T1000 (cell line): ENCODE measurements around the gene RAD50.
"Not testable (repeated sequence)": the region's sequence is repeated elsewhere in the genome, so short reads cannot be mapped to it uniquely, and the experiment has no call there.

ENCODE experiments used
- DNase-seq: peaks from one replicate; lab custom pipeline; 2025; ENCODE audit warnings: mixed read lengths; lab: John Stamatoyannopoulos, UW

RAD50 gene

DNA sequence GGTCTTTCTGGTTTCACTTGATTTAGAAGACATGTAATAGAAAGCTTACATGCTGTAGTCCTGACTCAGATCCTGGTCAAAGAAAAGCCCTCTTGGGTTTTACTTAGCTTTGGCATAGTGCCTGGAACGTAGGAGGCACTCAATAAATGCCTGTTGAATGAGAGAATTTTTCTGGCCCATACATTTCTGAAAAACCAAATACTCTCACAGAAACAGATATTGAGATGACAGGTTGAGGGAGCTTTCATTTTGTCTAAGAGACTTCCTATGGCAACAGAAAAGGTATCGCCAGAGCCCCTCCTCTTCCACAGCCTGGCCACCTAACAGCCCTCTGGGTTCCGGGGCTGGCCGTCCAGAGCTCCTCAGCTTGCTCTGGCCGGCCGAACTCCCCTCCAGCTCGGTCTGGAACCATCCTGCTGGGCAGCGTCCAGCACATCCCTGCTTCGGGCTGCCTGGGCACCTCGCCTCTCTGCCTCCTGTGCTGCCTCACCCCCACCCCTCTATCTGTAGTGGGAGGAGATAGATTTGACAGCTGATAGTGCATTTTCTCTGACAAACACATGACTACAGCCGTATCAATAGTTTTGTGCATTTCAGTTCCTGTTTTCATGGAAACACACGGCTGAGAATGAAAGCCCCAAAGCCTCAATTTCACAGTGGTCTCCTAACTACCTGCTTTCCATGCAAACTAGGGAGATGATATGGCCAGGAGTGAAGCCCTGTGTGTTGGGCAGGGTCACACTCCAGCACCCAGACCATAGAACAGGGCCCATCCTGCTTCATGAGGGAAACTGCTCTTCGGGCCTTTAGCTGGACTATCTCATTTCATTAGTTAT is 118.1 kb downstream of the RAD50 start:
- DNase-seq: peak; percentile 46

DNA sequence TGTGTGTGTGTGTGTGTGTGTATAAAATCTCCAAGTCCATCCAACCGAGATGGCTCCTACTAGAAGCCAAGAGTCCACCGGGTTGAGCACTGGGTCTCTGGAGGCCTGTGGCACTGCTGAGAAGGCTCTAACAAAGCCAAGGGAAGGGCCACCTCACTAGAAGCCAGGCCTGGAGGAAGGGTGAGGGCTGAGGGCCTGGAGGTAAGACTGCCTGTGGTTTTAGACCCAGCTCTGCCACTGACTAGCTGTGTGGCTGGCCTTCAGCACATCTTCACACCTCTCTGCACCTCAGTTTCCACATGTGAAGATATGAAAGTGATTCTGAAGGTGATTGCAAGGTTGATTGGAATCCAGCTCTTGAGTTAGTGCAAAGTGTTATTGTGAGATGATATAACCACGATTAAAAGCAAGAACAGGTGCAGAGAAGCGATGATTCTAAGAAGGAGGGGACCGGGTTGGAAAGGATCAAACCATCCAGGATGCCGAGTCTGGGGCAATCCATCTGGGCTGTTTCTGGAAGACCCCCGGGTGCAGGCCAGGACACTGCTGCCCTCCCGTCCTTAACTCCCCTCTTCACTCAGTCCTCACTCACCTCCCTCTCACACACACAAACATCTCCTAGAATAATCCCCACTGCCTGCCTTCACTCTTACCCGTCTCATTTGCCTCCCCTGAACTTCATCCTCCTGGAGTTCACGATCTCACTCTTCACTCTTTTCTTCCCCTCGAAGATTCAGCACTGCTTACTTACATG is 119.3 kb downstream of the RAD50 start:
- DNase-seq: no peak

DNA sequence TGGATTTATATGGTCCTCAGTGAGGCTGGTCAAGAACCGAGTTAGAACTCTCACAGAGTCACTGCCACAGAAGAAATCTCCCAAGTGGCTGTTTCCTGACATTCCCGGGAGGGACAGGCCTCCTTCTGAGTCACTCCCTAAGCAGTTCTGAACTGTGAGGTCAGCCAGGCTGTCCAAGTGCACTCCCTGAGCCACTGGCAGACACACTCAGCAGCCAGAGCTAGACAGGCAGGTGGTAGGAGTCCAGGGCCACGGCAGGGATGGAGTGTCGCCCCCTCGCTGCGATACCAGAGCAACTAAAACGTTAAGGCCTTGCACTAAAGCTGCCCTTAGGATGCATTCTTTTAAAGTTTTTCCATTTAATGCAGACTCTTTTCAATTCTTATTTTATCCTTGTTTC is 120.4 kb downstream of the RAD50 start:
- DNase-seq: peak; percentile 62

DNA sequence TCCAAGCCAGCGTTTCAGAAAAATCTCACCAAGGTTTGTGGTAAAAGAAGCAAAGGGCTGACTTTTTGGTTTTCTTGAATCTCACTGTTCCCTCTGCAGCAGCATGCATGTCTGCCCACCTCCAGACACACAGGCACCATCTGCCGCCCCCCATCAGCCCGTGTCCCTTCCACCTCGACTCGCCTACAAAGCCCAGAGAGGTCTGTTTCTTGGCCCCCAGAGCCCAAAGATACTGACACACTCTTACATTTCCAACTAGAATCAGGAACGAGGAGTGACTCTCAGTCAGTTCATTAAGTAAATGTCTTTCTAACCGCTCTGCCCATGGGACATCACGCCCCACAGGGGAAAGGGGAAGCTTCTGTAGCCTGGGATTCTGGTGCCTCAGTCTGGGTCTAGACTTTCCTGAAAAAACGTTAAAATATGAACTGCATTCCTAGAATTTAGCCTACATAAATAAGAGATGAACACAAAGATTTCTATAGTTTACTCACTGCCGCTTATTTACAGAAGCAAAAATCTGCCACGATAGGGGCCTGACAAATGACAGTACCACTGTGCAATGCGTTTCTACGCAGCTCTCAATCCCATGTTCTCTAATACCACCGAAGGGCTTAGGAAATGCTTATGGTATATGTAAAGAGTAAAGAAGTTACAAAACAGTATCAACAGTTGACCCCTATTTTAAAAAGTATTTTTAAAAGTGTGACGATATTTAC is 121.1 kb downstream of the RAD50 start:
- DNase-seq: no peak

DNA sequence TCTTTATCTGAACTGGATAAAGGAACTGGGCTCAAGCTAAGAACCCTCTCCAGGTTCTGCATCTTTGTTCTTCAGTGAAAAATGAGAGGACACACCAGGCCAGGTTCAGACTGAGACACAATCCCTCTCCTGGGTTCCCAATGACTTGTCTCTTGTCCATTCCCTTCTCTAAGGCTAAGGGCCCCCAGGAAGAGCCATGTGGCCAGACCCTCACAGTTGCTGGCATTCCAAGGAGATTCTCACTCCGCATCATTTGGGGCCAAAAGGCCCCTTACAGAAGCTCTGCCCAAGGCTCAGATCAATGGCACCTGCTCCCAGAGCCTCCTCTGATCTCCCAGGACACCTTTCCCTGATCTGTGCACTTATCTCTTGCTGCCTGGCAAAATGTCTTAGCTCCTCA is 122.0 kb downstream of the RAD50 start:
- no peak for DNase-seq

DNA sequence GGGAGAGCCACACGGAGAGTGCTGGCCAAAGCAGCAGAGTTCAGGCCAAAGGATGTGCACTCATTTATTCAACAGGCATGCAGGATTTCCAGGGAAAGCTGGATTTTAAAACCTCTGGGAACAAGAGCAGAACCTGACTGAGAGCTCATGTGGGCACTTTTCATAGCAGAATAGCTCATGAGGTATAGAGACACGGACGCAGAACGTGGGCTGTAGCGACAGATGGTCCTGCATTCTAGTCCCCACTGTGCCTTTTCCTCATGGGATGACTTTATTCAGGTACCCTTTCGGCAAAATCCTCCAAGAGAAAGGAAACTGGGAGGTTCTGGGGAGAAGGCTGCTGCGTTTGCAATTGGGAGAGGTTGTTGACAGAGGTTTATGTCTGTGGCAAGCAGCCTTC is 122.4 kb downstream of the RAD50 start:
- no peak for DNase-seq

DNA sequence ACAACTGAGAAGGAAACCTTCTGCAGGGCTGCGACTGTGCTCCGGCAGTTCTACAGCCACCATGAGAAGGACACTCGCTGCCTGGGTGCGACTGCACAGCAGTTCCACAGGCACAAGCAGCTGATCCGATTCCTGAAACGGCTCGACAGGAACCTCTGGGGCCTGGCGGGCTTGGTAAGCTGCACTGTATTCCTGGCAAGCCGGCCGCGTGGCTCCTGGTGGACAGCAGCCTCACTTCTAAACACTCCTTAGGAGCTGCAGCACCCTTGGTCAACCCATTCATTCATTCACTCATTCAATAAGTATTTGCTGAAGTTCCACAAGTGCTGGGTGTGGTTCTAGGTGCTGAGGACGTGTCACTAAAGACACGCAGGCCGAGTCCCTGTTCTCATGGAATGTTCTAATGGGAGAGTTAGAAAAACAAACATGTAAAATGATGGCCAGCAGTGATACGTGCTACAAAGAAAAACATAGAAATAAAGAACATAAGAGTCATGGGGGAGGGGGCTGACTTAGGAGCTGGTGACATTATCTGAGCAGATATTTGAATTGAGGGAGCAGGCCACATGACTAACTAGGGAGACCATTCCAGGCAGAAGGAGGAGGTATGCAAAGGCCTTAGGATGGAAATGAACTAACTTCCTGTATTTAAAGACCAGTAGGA is 123.1 kb downstream of the RAD50 start:
- DNase-seq: no peak

DNA sequence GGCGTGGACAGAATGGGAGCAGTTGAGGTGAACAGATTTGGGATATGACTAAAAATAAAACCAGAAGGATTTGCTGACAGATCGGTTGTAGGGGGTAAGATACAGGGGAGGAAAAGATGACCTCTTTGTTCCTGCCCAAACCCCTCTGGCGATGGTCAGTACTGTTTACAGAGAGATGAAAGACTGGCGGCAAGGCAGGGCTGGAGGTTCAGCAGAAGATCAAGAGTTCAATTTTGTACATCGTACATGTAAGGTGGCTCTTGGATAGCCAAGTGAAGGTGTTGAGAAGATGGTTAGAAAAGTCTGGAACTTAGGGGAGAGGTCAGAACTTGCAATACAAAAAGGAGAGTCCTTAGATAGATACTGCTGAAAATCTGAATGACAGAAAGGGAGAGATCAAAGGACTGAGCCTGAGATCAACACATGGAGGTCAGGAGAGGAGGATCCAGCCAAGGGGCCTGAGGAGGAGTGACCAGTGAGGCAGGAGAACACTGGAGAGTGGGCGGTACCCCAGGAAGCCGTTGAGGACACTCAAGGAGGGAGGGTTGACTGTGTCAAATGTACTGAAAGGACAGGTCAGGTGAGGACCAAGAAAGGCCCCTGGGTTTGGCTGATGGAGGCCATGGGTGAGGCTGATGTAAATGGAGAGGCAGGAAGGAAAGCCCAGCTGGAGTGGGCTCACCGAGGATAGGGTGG is 124.2 kb downstream of the RAD50 start:
- DNase-seq: no peak

DNA sequence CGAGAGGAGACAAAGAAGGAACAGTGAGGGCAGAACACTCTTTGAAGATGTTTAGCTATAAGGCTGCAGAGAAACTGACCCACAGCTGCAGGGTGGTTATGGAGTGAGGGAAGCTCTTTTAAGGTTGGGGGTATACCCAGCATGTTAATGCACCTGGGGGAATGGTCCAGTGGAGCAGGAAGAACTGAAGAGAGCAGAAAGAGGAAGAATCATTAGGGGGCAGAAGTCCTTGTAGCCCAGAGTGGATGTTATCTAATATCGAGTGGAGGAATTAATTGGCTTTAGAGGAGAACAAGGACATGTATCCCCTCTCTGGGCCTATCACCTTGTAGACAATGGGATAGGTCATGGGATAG is 124.7 kb downstream of the RAD50 start:
- DNase-seq: no peak

DNA sequence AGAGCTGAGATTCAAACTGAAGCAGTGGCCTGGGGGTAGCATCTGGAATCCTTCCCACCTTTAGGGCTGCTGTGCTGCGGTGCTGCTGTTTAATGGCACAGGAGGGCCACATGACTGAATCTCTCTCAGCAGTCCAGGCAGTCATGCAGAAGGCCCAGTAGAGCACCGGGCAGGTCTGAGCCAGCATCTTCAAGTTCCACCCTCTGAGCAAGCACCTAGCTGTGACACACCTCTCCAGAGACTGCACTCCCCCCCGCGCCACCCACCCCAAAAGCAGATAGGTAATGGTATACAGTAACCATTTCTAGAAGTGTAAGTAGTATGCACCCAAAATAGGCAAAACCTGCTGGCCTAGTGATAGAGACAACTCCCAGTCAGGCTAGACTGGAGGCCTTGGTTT is 125.2 kb downstream of the RAD50 start:
- DNase-seq: no peak

DNA sequence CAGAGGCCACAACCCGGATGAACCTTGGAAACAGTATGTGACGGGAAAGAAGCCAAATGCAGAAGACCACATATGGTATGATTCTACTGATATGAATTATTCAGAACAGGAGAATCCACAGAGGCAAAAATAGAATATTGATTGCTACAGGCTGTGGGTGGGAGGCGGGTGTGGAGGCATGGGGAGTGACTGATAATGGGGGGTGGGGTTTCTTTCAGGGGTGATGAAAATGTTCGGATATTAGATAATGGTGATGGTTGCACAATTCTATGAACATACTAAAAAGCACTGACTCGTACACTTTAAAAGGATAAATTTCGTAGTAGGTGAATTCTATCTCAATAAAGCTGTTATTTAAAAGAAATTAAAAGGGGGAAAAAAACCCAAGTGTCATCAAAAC is 127.7 kb downstream of the RAD50 start:
- DNase-seq: no peak

DNA sequence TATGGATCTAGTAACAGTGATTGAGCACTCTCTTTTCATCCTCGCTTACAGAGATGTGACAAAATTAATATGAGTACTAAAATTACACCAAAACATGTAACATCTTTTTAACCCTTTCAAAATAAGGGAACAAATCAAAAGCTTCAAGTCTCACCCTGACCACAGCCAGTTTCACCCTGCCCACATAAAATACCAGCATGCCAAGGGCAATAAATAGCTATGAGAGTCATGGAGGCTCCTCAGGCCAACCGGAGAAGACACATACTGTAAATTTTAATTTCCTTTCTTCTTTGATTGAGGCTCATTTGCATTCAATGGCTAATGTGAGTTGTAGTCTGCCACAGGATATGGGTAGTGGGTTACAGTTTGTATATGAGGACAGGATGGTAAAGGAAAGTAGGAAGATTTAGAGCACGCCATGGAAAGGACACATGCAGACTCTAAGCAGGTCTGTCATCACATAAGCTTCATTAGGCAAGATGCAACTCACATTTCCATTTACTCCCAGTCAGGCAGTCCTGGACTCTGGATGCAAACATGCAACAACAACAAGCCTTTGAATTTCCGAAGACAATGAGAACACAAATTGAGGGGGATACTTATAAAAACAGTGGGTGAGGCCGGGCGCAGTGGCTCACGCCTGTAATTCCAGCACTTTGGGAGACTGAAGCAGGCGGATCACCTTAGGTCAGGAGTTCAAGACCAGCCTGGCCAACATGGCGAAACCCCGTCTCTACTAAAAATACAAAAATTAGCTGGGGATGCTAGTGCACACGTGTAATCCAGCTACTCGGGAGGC is 128.3 kb downstream of the RAD50 start:
- no peak for DNase-seq

DNA sequence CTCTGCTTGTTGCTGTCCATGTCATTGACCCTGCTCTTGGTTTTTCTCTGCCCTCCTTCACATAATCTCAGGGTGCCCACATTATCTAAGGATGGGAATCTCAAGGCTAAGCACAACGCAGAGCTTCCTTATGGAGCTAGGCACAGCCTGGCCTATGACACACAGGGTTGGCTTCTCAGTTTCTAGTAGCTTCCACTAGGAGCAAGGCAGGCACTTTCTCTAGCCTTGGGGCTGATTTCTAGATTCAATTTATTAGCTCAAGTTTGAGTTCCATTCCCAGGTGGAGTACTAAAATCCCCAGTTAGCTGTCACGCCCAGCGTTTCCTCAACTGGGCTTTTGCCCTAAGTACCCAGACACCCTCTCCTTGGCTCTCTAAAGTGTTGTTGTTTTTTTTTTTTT is 129.4 kb downstream of the RAD50 start:
- no peak for DNase-seq

DNA sequence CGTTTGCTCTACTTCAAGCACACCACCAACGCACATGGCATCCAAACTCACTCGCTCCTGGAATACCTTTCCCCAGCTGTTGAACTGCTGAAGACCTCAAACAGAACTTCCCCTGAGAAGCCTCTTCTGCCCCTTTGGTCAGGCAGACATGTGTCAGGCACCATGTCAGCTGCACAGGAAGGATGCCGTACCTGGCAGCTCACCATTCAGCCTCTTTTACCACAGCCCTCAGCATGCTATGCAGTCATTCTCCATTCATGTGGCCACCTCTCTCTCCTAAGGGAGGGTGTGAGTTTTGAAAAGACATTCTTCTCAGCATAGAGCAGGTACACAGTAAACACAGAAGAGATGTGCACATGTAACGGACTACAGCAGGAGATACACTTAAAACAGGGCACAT is 131.2 kb downstream of the RAD50 start:
- DNase-seq: no peak

DNA sequence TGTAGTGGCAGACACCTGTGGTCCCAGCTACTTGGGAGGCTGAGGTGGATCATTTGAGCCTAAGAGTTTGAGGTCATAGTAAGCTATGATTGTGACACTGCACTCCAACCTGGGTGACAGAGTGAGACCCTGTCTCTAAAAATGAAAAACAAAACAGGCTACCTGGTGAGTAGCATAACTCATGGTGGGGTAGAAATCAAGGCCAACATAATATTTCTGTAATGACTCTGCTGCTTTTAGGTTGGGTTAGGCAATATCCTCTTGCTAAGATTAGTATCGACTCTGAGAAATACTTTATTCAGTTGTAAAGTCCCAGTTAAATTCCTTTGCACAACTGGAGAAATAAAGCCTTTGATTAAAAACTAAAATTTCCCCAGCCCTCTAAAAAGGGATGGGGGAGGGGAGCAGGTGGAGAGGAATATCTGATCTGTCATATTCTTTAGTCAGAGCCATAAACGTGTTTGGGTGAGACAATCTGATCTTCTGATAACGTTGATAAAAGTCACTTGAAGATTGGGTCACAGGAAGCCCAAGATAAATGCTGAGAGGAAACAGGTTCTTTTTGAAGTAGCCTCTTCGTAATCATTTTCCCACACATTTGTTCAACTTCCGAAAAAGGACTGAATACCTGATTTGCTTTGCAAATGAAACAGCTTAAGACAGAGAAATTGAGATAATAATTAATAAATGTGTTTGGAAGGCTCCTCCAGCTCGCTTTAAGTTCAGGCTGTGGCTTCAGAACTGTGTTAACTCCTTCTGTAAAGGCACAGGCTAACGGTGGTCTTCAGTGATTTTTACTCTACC is 132.0 kb downstream of the RAD50 start:
- DNase-seq: no peak

DNA sequence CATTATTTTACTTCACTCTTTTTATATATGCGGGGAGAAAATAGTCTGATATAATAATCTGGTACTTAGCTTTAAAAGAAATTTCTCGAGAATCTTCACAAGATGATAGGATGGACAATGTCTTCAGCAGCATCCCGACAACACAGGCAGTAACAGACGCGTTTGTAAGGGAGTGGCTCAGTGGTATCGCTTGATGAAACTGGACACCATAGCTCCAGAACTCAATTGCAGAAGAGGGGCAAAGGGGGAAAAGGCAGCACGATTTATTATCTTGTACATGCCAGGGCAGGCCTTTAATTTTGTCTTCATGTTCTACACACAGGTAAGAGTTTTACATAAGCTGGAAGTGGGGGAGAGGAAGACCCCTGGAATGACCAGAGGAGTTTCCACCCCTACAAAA is 132.7 kb downstream of the RAD50 start:
- DNase-seq: no peak

DNA sequence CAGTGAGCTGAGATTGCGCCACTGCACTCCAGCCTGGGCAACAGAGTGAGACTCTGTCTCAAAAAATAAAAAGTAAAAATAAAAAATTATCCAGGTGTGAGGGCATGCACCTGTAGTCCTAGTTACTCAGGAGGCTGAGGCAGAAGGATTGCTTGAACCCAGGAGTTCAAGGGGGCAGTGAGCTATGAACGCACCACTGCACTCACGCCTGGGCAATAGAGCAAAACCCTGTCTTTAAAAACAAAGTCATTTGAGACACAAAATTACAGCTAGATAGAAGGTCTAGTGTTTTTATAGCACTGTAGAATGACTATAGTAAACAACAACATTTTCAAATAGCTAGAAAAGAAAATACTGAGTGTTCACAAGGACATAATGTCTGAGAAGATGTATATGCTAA is 133.4 kb downstream of the RAD50 start:
- no peak for DNase-seq

DNA sequence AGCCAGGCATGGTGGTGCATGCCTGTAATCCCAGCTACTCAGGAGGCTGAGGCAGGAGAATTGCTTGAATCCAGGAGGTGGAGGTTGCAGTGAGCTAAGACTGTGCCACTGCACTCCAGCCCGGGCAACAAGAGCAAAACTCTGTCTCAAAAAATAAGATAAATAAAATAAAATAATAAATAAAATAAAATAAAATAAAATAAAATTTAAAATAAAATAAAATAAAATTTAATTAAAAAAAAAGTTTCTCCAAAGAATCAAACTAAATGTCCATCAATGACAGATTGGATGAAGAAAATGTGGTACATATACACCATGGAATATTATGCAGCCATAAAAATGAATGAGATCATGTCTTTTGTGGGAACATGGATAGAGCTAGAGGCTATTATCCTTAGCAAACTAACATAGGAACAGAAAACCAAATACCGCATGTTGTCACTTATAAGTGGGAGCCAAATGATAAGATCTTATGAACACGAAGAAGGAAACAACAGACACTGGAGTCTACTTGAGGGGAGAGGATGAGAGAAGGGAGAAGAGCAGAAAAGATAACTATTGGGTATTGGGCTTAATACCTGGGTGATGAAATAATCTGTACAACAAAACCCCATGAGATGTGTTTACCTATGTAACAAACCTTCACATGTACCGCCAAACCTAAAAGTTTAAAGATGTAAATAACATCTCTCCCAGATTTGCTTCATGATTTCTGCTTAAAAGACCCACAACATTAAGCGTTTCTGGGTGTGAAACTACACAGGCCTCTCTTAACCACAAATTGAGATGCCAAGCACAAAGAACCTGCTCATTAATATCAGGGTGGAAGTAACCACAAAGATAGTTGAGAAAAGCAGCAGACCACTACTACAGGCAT is 135.2 kb downstream of the RAD50 start:
- DNase-seq: not testable (repeated sequence)

DNA sequence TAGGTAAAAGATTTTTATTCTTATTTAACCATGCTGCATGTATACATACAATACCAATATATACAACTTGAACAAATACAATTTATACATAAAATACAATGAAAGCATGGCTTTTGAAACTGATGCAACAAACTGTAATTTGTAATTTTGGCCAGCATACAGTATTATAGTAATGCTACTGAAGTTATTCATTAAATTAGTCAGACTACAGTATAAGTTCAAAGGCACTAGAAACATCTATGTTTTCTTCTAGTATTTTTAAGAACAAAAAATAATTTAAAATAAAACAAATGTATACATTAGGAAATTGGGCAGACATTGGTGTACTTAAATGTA is 135.8 kb downstream of the RAD50 start:
- DNase-seq: no peak
